Endothelial cell of umbilical vein (primary cell): ENCODE results near the gene TTC33. TPM values are rescaled to one million over a fixed set of nuclear protein-coding genes. Genes with fewer than 3 reads are reported as not detected.

Source experiments
- BruUV-seq: library from RNA; stranded (reverse); fragments of 400-500 nt; replicated peaks from 2 replicates; lab custom pipeline; 2021; lab: Mats Ljungman, UMichigan
- CTCF ChIA-PET: fragments of 300-600, 350-600 bp; sonication (Branson Sonifier 250); formaldehyde crosslinking; loops from one replicate; lab custom pipeline; 2021; ENCODE audit warnings: antibody characterized with exemption, inconsistent platforms; lab: Charles Lee
- POLR2A ChIA-PET: fragments of 300-600, 350-600 bp; sonication (Branson Sonifier 250); formaldehyde crosslinking; loops from one replicate; lab custom pipeline; 2021; ENCODE audit warnings: antibody characterized with exemption, inconsistent platforms; lab: Charles Lee
- DNase-seq: peaks from one replicate; pipeline ENCODE4 v3.0.0-alpha.2; 2011; ENCODE audit warnings: low read depth, low spot score
- FAIRE-seq: peaks from 2 replicates; lab custom pipeline; 2011; peaks lifted over from hg19 to GRCh38; lab: Jason Lieb, UNC
- H2AFZ ChIP-seq: 2 replicates; pipeline ENCODE4 v1.6.0; 2012; ENCODE audit warnings: low read depth, low read length, control low read depth, inconsistent platforms
- H3K27ac ChIP-seq: 2 replicates; pipeline ENCODE4 v1.5.1; 2011; ENCODE audit warnings: low read depth, mild to moderate bottlenecking, control low read depth, low read length, moderate library complexity; ENCODE audit not compliant: insufficient read depth
- H3K27me3 ChIP-seq, 2 experiments: 2 replicates each; pipeline versions ENCODE4 v1.6.0 to v1.6.1; 2011; ENCODE audit warnings: low read length in 2 of 2, mixed read lengths in 1 of 2; ENCODE audit not compliant: control insufficient read depth in 2 of 2, insufficient read depth in 2 of 2
- H3K36me3 ChIP-seq, 2 experiments: 2 replicates in 1 of 2; 3 replicates in 1 of 2; pipeline ENCODE4 v1.5.1; 2011; ENCODE audit warnings: low read length in 2 of 2, mild to moderate bottlenecking in 1 of 2, moderate library complexity in 1 of 2; ENCODE audit not compliant: control insufficient read depth in 2 of 2, insufficient read depth in 2 of 2; ENCODE audit errors: extremely low read depth in 1 of 2
- H3K4me1 ChIP-seq: 3 replicates; pipeline ENCODE4 v1.5.1; 2011; ENCODE audit warnings: mild to moderate bottlenecking, low read length; ENCODE audit not compliant: control insufficient read depth, insufficient read depth; ENCODE audit errors: extremely low read depth
- H3K4me2 ChIP-seq: 2 replicates; pipeline ENCODE4 v1.6.1; 2011; ENCODE audit warnings: low read length, control low read depth, mixed read lengths; ENCODE audit not compliant: insufficient read depth
- H3K4me3 ChIP-seq, 3 experiments: fragments of 200-600 bp in 1 of 3; sonication (generic), shearing (Covaris generic) in 1 of 3; replicated peaks in 1 of 3; 2 replicates each; pipeline ENCODE4 v1.5.1; 2011 to 2016; ENCODE audit warnings: control low read depth in 3 of 3, low read length in 3 of 3, mild to moderate bottlenecking in 2 of 3, inconsistent platforms in 1 of 3, low read depth in 1 of 3, moderate library complexity in 1 of 3; ENCODE audit not compliant: insufficient read depth in 1 of 3
- H3K79me2 ChIP-seq: 2 replicates; pipeline ENCODE4 v1.6.0; 2012; ENCODE audit warnings: low read length, inconsistent platforms; ENCODE audit not compliant: control insufficient read depth, insufficient read depth
- H3K9ac ChIP-seq: replicated peaks from 2 replicates; pipeline ENCODE3; 2011; ENCODE audit warnings: low read length, control low read depth; ENCODE audit not compliant: insufficient read depth; ENCODE audit errors: extremely low read depth
- H3K9me1 ChIP-seq: replicated peaks from 3 replicates; pipeline ENCODE4 v1.6.0; 2011; ENCODE audit warnings: mild to moderate bottlenecking, low read length; ENCODE audit not compliant: control insufficient read depth, insufficient read depth; ENCODE audit errors: extremely low read depth
- H3K9me3 ChIP-seq: replicated peaks from 2 replicates; pipeline ENCODE4 v1.5.1; 2012; ENCODE audit warnings: low read length, inconsistent platforms; ENCODE audit not compliant: control insufficient read depth, insufficient read depth
- H4K20me1 ChIP-seq: replicated peaks from 2 replicates; pipeline ENCODE3; 2011; ENCODE audit warnings: mild to moderate bottlenecking, low read length; ENCODE audit not compliant: control insufficient read depth, insufficient read depth; ENCODE audit errors: extremely low read depth
- EZH2 ChIP-seq: IDR thresholded peaks from 2 replicates; pipeline ENCODE4 v1.6.1; 2012; ENCODE audit warnings: borderline replicate concordance, low read depth, mild to moderate bottlenecking, moderate library complexity, low read length, inconsistent platforms; ENCODE audit not compliant: severe bottlenecking
- FOS ChIP-seq: IDR thresholded peaks from 2 replicates; pipeline ENCODE4 v1.6.1; 2011; ENCODE audit warnings: mild to moderate bottlenecking, low read length, moderate library complexity, borderline replicate concordance; ENCODE audit not compliant: insufficient read depth
- GATA2 ChIP-seq: IDR thresholded peaks from 2 replicates; pipeline ENCODE4 v1.7.0; 2011; ENCODE audit warnings: low read depth, mild to moderate bottlenecking, moderate library complexity, mixed read lengths, low read length; ENCODE audit not compliant: insufficient read length, insufficient read depth
- JUN ChIP-seq: IDR thresholded peaks from 2 replicates; pipeline ENCODE4 v1.6.1; 2011; ENCODE audit warnings: borderline replicate concordance, low read depth; ENCODE audit not compliant: insufficient read length, insufficient read depth
- MYC ChIP-seq: IDR thresholded peaks from one replicate; pipeline ENCODE4 v1.6.1; 2011; ENCODE audit warnings: mild to moderate bottlenecking, low read depth, low read length
- POLR2A ChIP-seq: IDR thresholded peaks from 2 replicates; pipeline ENCODE4 v1.6.1; 2012; ENCODE audit warnings: low read depth, mild to moderate bottlenecking, control low read depth, low read length
- POLR2AphosphoS5 ChIP-seq: IDR thresholded peaks from 2 replicates; pipeline ENCODE4 v1.6.1; 2012; ENCODE audit warnings: low read depth, mild to moderate bottlenecking, control low read depth, low read length, moderate library complexity; ENCODE audit not compliant: insufficient read depth
- dilution Hi-C: fragments of 300-500 bp; cut with MboI; formaldehyde crosslinking; loops from one replicate; pipeline ENCODE4 v1.15.0; 2019; ENCODE audit warnings: low sequenced_read_pairs; ENCODE audit not compliant: extremely low pct_ligation_motif_present
- intact Hi-C: fragments of 100-400 bp; cut with micrococcal nuclease; formaldehyde crosslinking; loops from one replicate; pipeline ENCODE4 v1.10.0; 2022
- polyA plus RNA-seq, 4 experiments: library from polyadenylated mRNA; depleted of rRNA in 3 of 4; stranded (reverse) in 3 of 4; unstranded in 1 of 4; fragments of >200 nt; gene quantifications; 2 replicates each; pipeline versions ENCODE4 v1.2.1 to v1.2.3, GENCODE V29; 2011 to 2012; ENCODE audit warnings: missing spikeins in 1 of 4
- total RNA-seq: library from RNA; stranded (reverse); gene quantifications from 2 replicates; pipeline ENCODE4 v1.2.3, GENCODE V29; 2021
- TF ChIP-seq, protein P1 (sequence below): IDR thresholded peaks from 2 replicates; pipeline ENCODE4 v1.6.1; 2011; ENCODE audit not compliant: insufficient read depth, insufficient read length
- TF ChIP-seq, protein P2 (sequence below), 2 donors: IDR thresholded peaks; 1 replicate in 1 of 2; 2 replicates in 1 of 2; pipeline ENCODE4 v1.5.1; 2011; ENCODE audit warnings: low read length in 2 of 2, mild to moderate bottlenecking in 2 of 2, moderate library complexity in 2 of 2, control low read depth in 1 of 2, inconsistent platforms in 1 of 2, low read depth in 1 of 2; ENCODE audit not compliant: insufficient read depth in 1 of 2; ENCODE audit errors: extremely low read depth in 1 of 2

Gene TTC33
- total and polyA plus RNA-seq, 2 donors (not counting 3 experiments of a cell fraction or from before 2014, with no cell fraction given), result 2.2 to 11.7 TPM

DNA sequence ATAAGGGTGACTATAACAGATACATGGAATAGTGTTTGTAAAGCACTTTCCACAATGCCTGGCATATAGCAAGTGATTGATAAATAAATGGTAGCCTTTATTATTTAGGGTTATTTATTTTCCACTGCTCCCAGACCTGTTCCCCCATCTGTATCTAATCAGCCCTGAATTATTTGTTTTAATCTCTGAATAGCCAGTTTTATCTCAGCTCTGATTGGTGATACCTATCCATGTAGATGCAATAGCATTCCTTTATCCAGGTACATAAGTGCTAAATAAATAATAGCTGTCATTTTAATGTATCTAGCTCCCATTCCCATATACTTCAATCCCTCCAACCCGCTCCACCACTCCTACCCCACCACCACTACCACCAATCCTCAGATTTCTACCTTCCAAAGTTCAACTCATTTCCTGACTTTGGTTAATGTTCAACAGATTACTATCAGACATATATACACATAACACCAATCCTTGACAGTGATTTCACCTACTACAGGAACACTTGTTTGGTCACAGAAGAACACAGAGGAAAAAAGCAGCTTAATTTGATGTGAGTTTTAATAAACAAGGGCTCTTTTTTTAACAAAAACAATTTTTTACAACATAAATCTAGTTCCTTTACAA is 28.4 kb upstream of the TTC33 start:
- DNase-seq (no peak), FAIRE-seq (no peak)
- Histone ChIP-seq H3K4me1 (peaks cover 6% of the 10 kb centered on the region), H3K4me3 (no peak overlapping the region), H3K9me1 (no peaks in the 10 kb centered on the region), H3K36me3 (no peaks in the 10 kb centered on the region), H3K9me3 (no peaks in the 10 kb centered on the region), H3K79me2 (peaks cover 99% of the 10 kb centered on the region), H3K4me2 (no peak overlapping the region), H3K27ac (no peak overlapping the region), H4K20me1 (peaks cover 21% of the 10 kb centered on the region), H2AFZ (no peak overlapping the region), H3K27me3 (no peaks in the 10 kb centered on the region), H3K9ac (no peak overlapping the region)
- TF ChIP-seq POLR2A (no peak), EZH2 (no peak), FOS (no peak), MYC (no peak), JUN (no peak), GATA2 (no peak), POLR2AphosphoS5 (no peak)
- TF ChIP-seq, protein P1, sequence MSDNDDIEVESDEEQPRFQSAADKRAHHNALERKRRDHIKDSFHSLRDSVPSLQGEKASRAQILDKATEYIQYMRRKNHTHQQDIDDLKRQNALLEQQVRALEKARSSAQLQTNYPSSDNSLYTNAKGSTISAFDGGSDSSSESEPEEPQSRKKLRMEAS, result no peak
- TF ChIP-seq, protein P2, sequence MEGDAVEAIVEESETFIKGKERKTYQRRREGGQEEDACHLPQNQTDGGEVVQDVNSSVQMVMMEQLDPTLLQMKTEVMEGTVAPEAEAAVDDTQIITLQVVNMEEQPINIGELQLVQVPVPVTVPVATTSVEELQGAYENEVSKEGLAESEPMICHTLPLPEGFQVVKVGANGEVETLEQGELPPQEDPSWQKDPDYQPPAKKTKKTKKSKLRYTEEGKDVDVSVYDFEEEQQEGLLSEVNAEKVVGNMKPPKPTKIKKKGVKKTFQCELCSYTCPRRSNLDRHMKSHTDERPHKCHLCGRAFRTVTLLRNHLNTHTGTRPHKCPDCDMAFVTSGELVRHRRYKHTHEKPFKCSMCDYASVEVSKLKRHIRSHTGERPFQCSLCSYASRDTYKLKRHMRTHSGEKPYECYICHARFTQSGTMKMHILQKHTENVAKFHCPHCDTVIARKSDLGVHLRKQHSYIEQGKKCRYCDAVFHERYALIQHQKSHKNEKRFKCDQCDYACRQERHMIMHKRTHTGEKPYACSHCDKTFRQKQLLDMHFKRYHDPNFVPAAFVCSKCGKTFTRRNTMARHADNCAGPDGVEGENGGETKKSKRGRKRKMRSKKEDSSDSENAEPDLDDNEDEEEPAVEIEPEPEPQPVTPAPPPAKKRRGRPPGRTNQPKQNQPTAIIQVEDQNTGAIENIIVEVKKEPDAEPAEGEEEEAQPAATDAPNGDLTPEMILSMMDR (IDR thresholded peaks at IDR 0.05; ENCODE audit: extremely low read depth in 1 of 2, insufficient read depth in 1 of 2, low read depth in 1 of 2, low read length in 2 of 2), result no peak
- intact Hi-C loops (no loop called here), dilution Hi-C loops (no loop called here)
- ChIA-PET CTCF (no interaction called here), POLR2A (interaction anchor here (0.6 kb wide), 1 partner anchor 115 kb away, joined by 3 read pairs; no protein-coding TSS in a partner anchor)
- no TSS peak for BruUV-seq
